Upper lobe of right lung (tissue), 1 donor: ENCODE measurements around the gene TRMU. TPM values are rescaled to one million over a fixed set of nuclear protein-coding genes. Genes with fewer than 3 reads are reported as not detected.

Source experiments
- ATAC-seq: fragments of 200-7000 bp; cut with Tn5 transposase; one replicate; pipeline ENCODE4 v1.9.1; 2020; ENCODE audit warnings: mild to moderate bottlenecking, moderate library complexity
- DNase-seq: peaks from one replicate; pipeline ENCODE4 v3.0.0-alpha.2; 2020
- H3K27ac ChIP-seq: fragments of 200-600 bp; one replicate; pipeline ENCODE4 v1.8.0; 2022
- H3K27me3 ChIP-seq: fragments of 200-600 bp; one replicate; pipeline ENCODE4 v1.8.0; 2022; ENCODE audit warnings: mild to moderate bottlenecking
- H3K36me3 ChIP-seq: fragments of 200-600 bp; one replicate; pipeline ENCODE4 v1.8.0; 2022
- H3K4me1 ChIP-seq: fragments of 200-600 bp; one replicate; pipeline ENCODE4 v1.8.0; 2022
- H3K4me3 ChIP-seq: fragments of 200-600 bp; one replicate; pipeline ENCODE4 v1.8.0; 2022; ENCODE audit warnings: mild to moderate bottlenecking
- H3K9me3 ChIP-seq: fragments of 200-600 bp; one replicate; pipeline ENCODE4 v1.8.0; 2022
- CTCF ChIP-seq: fragments of 200-600 bp; IDR thresholded peaks from one replicate; pipeline ENCODE4 v1.8.0; 2022; ENCODE audit warnings: antibody characterized with exemption
- intact Hi-C: fragments of 100-400 bp; cut with DNase I; formaldehyde crosslinking; loops from one replicate; pipeline ENCODE4 v1.11.0; 2022
- total RNA-seq: library from RNA; stranded (reverse); fragmentation: NEBNext Ultra II Directional; extraction: Animal tissue kit (Norgen Biotek cat#: 25700); gene quantifications from one replicate; pipeline ENCODE4 v1.2.1, GENCODE V29; 2021
- donor health status: DM: no; HTN: yes; CAD: no; lungs with severe emphysema.

TRMU gene
- total RNA-seq, 1 donor from 2014 or later, result 34.9 TPM

- no peak overlapping the region for H3K27ac ChIP-seq
- no peaks in the 10 kb centered on the region for H3K36me3 ChIP-seq
- no peaks in the 10 kb centered on the region for H3K27me3 ChIP-seq
- intact Hi-C loops, result no loop called here
- no peaks in the 10 kb centered on the region for H3K9me3 ChIP-seq
- ATAC-seq, result no peak
- peaks cover 8% of the 10 kb centered on the region for H3K4me1 ChIP-seq
- H3K4me3 ChIP-seq, result no peak overlapping the region
- DNase-seq, result no peak
- TF ChIP-seq CTCF, result no peak
Measured at GRCh38 chr22:46370584-46371291, 35.2 kb downstream of the TRMU start.

- Histone ChIP-seq H3K27me3 (no peaks in the 10 kb centered on the region), H3K4me1 (peaks cover 8% of the 10 kb centered on the region), H3K4me3 (no peak overlapping the region), H3K27ac (no peak overlapping the region), H3K9me3 (no peaks in the 10 kb centered on the region), H3K36me3 (no peaks in the 10 kb centered on the region)
- intact Hi-C loops, result no loop called here
- DNase-seq (no peak), ATAC-seq (no peak)
- no peak for TF ChIP-seq CTCF
Measured at GRCh38 chr22:46371623-46372226, 36.2 kb downstream of the TRMU start.

- intact Hi-C loops, result no loop called here
- H3K36me3 ChIP-seq, result no peaks in the 10 kb centered on the region
- peaks cover 8% of the 10 kb centered on the region for H3K4me1 ChIP-seq
- no peak overlapping the region for H3K4me3 ChIP-seq
- no peak overlapping the region for H3K27ac ChIP-seq
- no peak for ATAC-seq
- no peak for DNase-seq
- H3K27me3 ChIP-seq, result no peaks in the 10 kb centered on the region
- H3K9me3 ChIP-seq, result no peaks in the 10 kb centered on the region
- no peak for TF ChIP-seq CTCF
Measured at GRCh38 chr22:46372686-46373085, 37.2 kb downstream of the TRMU start.

GRCh38 chr22:46373159-46373558, 37.6 kb downstream of the TRMU start:
- Histone ChIP-seq H3K4me3 (no peak overlapping the region), H3K27ac (no peak overlapping the region), H3K9me3 (no peaks in the 10 kb centered on the region), H3K4me1 (peaks cover 8% of the 10 kb centered on the region), H3K36me3 (no peaks in the 10 kb centered on the region), H3K27me3 (no peaks in the 10 kb centered on the region)
- no peak for DNase-seq
- intact Hi-C loops, result no loop called here
- ATAC-seq, result no peak
- TF ChIP-seq CTCF, result no peak

- H3K4me3 ChIP-seq, result no peak overlapping the region
- H3K27me3 ChIP-seq, result no peaks in the 10 kb centered on the region
- no peak overlapping the region for H3K27ac ChIP-seq
- H3K36me3 ChIP-seq, result no peaks in the 10 kb centered on the region
- peaks cover 8% of the 10 kb centered on the region for H3K4me1 ChIP-seq
- DNase-seq (no peak), ATAC-seq (no peak)
- no peaks in the 10 kb centered on the region for H3K9me3 ChIP-seq
- TF ChIP-seq CTCF, result no peak
- intact Hi-C loops, result no loop called here
Measured at GRCh38 chr22:46373921-46374662, 38.6 kb downstream of the TRMU start.
